NCI-H460 (cell line): ENCODE data around the gene FANCE. TPM values are rescaled to one million over a fixed set of nuclear protein-coding genes. Genes with fewer than 3 reads are reported as not detected.

Experiments
- DNase-seq: peaks from one replicate; pipeline ENCODE4 v3.0.0-alpha.2; 2016; ENCODE audit warnings: low read depth; ENCODE audit errors: extremely low read depth
- total RNA-seq: library from RNA; depleted of rRNA; stranded (reverse); fragments of >200 nt; shearing (Covaris generic); gene quantifications from 2 replicates; pipeline ENCODE4 v1.2.3, GENCODE V29; 2014

The FANCE gene
- total RNA-seq, 1 experiment from 2014 or later, result 5.1 TPM

GRCh38 chr6:35457907-35458306 is 5.8 kb downstream of the FANCE start:
- DNase-seq, result no peak

DNA sequence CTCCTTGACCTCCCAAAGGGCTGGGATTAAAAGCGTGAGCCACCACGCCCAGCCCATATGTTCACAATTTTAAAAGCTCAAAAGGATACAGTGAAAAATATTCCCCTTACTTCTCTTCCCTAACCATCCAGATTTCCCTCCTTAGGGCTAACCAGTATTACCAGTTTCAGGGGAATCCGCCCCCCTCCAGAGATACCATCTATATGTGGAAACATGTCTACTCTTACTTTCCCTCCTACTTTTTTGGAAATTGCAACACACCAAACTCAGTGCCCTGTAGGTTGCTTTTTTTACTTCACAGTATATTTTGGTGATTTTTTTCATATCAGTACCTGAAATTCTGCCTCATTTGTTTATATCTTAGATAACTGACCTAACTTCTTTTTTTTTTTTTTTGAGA is 9.1 kb downstream of the FANCE start:
- DNase-seq, result no peak

- DNase-seq, result no peak
These were observed 11.2 kb downstream of the FANCE start for GRCh38 chr6:35463292-35463691.

DNA sequence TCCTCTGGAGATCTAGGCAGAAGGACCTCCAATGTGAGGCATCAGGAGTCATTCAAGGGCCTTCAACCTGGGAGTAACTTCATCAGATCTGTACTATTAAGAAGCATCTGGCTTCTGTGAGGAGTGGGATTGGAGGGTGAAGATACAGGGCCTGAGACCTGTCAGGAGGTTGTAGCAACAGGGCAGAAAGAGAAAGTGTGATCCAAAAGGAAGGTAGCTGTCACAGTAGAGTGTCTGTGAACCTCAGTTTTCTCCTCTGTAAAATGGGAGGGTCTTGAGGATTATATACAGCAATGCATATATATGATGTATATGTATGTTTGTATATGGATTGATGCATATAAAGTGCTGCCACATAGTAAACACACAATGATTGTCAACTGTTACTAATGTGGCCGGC is 13.5 kb downstream of the FANCE start:
- no peak for DNase-seq

GRCh38 chr6:35468181-35468979 is 16.2 kb downstream of the FANCE start, which contains the start of gene RPL10A:
RPL10A (plus strand) TSS chr6:35468401; CDS start chr6:35468435, 34 bp downstream.
- peak; percentile 94 for DNase-seq

GRCh38 chr6:35468980-35469750 is 17.0 kb downstream of the FANCE start:
- no peak for DNase-seq

- no peak for DNase-seq
These were observed 17.9 kb downstream of the FANCE start for GRCh38 chr6:35469751-35470662.

- DNase-seq, result no peak
These were observed 18.6 kb downstream of the FANCE start for GRCh38 chr6:35470663-35471120.

DNA sequence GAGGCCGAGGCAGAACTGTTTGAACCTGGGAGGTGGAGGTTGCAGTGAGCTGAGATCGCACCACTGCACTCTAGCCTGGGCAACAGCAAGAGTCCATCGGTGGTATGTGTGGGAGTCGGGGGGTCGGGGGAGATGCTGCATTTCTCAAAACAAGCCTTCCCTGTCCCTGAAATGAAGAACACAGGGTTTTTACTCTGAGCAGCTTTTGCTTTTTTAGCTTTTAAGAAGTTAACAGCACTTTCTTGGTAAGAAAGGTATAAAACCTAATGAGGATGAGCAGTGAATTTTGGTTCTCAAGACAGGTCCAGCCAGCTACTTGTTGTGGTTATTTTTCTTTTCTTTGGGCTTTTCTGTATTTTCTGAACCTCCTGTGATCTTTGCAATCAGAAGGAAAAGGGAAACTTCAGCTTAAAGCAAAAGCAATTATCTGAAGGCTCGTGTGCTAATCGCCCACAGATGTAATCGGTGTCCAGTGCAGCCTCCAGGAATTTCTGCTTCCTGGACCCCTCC is 19.8 kb downstream of the FANCE start:
- no peak for DNase-seq

GRCh38 chr6:35473075-35473849 is 21.1 kb downstream of the FANCE start:
- no peak for DNase-seq

DNA sequence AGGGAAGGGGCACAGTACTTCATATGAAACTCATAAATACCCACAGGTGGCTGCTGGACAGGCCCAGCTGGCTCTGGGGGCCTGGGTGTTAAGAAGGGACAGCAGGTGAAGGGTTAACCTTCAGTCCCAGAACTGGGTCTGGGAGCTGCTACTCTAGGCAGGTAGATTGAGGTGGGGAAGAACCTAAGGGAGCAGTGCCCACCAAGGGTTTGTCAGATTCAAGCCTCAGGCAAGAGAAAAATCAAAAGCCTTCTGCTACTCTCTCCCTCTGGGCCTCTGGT is 21.7 kb downstream of the FANCE start:
- DNase-seq, result no peak

DNA sequence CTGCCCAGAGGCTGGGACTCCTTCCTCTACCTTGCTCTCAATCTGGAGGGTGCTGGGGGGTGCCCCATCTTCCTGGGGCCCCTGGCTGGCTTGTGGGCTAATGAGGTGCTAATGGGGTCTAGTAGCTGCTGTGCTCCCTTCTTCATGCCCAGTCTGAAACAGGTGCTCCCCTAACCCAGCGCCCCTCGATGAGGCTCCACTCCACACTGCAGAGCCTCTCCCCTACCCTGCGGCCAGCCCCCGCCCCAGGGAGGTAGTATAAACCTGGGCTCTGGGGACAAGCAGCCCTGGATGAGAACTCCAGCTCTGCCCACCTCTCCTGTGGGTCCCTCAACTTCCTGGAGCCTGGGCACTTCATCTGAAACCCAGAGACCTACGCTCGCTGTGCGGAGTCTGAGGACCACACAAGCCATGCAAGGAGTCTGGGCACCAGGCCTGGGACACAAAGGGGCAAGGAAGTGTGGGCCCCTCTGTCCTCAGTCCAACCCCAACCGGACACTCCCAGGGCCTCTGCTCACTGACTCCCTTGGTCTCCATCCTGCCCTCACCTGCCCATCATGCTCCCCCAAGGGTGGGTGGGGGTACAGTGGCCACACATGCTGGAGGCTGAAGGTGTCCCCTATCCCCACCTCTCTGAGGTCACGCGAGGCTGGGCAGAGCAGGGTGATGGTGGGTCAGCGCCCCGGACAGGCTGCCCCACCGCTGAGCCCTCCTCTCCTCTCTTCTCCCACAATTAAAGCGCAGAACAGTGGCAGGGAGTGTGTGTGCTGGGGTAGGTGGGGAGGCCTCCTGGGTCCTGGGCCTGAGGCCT is 22.2 kb downstream of the FANCE start:
- DNase-seq, result no peak

DNA sequence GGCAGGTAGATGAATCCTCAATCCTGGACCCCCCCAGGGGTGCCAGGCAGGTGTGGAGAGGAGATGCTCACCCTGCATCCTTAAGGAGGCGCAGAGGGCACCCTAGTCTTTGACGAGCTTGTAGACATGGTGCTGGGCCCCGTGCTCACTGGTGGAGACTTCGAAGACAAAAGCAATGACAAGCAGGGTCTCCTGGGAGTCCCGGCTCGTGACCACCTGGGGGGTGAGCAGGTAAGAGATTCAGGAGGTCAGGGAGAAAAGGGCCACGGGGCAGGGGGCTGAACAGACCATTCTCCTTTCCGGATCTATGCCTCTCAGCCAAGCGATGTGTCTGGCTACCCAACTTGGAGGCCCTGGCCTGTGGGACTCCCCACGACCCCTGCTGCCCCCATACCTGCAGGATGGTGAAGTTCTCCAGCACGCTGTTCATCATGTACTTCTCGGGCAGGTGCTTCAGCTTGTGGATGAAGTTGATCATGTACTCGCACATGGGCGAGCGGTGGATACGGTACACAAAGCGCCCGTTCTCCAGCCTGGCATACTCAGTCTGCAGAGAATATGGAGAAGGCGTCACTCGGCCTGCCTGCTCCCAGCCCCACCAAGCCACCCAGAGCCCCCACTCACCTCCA is 22.9 kb downstream of the FANCE start:
- no peak for DNase-seq

DNA sequence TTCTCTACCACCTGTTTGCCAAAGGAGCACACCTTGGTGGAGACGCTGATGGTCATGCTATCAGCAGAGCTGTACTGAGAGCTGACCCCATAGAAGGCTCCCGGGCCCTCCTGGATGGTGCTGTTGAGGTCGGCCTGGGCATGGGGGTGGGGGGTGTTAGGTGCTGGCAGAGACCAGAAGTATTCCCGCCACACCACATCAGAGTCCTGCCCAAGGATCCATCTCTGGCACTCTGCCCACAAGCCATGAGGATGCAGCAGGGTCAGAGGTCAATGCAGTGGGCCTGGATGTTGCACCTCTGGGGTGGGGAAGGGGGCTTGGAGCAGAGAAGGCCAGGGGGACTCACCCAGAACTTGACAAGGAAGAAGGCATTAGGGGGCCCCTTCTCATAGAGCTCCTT is 23.4 kb downstream of the FANCE start:
- no peak for DNase-seq

- DNase-seq, result no peak
These were observed 23.9 kb downstream of the FANCE start for GRCh38 chr6:35476004-35476403.

- no peak for DNase-seq
These were observed 24.9 kb downstream of the FANCE start for GRCh38 chr6:35477028-35477427.

GRCh38 chr6:35477551-35478179 is 25.5 kb downstream of the FANCE start:
- no peak for DNase-seq

GRCh38 chr6:35478259-35478658 is 26.1 kb downstream of the FANCE start:
- no peak for DNase-seq
